Measurements from ENCODE around the gene ARHGEF6.

GRCh38 chrX:136697156-136697555 lies 83.6 kb downstream of the ARHGEF6 start:
- no peak for TF ChIP-seq CTCF (IDR thresholded peaks at IDR 0.05; ENCODE audit: low read depth, low read length)
- TF ChIP-seq POLR2A (IDR thresholded peaks at IDR 0.05; ENCODE audit: extremely low read depth, insufficient read length), result no peak
